GM12874 (cell line): ENCODE data around the gene RAMP3.
A peak's percentile ranks its signal among the peaks of the same experiment; 100 is the strongest.

ENCODE experiments used
- TF ChIP-seq, protein P1 (sequence below): IDR thresholded peaks from 2 replicates; pipeline ENCODE4 v1.5.1; 2011; ENCODE audit warnings: low read depth, mild to moderate bottlenecking, control low read depth, low read length, moderate library complexity; ENCODE audit not compliant: insufficient read depth

RAMP3 gene

DNA sequence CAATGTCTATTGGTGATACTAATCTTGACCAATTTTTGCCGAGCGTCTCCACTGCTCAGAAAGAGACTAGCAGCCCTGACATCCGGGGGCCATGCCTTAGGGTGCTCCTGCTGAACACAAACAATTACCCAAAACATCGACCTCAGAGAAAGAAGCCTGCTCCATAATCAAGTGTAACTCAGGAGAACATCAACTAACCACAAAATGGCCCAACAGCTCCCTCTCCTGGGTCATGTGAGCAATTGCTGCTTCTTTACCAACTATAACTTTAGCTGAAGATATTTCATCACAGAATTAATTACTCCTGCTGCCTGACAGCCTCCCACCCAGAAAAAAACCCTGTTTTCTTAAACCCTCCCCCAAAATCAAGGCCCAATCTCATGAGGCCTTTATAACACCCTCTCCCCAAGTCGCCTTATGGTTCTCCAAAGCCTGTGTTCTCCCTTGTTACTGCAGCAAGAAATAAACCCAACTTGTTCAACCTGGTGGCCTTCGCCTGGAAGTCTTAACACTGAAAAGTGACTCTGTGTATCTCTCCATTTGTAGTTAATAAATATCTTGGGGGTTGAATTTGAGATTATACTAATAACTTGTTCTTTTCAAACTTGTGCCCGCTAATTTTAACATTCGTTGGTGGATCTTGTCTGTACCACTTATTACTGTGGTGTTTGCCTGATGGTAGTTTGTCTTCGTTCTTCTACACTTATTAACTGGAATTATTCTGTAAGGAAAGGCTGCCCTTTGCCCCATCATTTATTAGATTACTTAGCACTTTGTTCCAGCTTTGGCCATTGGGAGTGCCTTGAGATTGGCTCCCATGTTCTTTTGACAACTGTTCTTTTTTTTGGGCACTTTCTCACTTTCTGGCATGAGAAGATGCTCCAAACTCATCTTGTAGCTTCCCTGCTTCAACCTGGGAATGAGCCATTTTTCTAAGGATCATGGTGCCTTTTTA is 21.2 kb upstream of the RAMP3 start:
- TF ChIP-seq, protein P1, sequence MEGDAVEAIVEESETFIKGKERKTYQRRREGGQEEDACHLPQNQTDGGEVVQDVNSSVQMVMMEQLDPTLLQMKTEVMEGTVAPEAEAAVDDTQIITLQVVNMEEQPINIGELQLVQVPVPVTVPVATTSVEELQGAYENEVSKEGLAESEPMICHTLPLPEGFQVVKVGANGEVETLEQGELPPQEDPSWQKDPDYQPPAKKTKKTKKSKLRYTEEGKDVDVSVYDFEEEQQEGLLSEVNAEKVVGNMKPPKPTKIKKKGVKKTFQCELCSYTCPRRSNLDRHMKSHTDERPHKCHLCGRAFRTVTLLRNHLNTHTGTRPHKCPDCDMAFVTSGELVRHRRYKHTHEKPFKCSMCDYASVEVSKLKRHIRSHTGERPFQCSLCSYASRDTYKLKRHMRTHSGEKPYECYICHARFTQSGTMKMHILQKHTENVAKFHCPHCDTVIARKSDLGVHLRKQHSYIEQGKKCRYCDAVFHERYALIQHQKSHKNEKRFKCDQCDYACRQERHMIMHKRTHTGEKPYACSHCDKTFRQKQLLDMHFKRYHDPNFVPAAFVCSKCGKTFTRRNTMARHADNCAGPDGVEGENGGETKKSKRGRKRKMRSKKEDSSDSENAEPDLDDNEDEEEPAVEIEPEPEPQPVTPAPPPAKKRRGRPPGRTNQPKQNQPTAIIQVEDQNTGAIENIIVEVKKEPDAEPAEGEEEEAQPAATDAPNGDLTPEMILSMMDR = peak; percentile 77

DNA sequence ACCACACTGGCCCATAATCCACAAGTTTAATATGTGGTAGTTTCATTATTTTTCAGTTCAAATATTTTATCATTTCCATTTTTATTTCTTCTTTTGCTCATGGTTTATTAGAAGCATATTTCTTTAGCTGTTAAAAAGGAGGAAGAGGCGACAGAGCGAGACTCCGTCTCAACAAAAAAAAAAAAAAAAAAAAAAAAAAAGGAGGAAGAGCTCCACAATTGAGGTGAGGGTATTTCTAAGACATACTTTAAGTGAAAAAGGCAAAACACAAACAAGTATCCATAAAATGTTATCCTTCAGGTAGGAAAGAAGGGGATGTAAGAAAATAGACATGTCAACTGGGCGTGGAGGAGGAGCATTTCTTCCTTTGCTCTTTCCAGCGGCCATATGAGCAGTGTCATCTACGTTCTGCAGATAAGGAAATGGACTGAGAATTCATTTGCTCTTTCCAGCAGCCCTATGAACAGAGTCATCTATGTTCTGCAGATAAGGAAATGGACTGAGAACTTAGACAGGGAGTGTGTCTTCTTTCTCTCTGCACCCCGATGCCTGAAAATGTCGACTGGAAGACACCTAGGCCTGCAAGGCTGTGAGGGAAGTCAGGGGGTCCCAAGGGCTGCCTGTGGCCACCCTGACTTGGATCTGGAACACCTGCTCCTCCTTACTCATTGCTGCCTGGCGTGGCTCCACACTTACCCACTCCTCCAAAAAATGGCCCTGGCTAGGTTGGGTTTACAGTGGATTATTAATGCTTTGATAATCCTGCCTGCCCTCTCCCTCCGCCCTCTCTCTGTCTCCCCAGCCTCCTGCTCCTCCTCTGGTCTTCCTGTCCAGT is 18.9 kb upstream of the RAMP3 start:
- TF ChIP-seq, protein P1 = no peak

DNA sequence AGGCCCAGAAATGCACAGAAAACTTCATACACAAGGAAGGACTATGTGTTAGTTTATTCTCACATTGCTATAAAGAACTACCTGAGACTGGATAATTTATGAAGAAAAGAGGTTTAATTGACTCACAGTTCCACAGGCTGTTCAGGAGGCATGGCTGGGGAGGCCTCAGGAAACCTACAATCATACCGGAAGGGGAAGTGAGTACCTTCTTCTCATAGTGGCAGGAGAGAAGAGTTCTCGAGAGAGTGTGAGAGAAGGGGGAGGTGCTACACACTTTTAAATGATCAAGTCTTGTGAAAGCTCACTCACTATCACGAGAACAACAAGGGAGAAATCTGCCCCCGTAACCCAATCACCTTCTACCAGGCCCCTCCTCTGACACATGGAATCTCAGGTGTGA is 16.8 kb upstream of the RAMP3 start:
- TF ChIP-seq, protein P1 = no peak

DNA sequence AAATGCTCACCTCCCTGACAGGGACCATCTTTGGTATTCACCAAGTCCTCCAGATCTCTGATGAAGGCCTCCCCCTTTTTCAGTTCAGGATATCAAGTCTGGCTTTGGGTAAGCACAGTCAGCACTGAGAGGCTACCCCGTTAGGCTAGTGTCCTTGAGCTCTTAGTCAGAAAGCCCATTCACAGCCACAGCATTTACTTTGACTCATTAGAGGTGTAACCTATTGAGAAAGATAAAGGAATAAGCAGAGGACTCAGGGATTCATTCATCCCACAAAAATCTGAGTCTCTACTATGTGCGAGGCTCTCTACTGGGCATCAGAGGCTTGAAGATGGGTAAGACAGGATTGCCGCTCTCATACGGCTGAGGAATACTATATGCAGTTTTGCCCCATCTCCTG is 14.0 kb upstream of the RAMP3 start:
- TF ChIP-seq, protein P1 = no peak

DNA sequence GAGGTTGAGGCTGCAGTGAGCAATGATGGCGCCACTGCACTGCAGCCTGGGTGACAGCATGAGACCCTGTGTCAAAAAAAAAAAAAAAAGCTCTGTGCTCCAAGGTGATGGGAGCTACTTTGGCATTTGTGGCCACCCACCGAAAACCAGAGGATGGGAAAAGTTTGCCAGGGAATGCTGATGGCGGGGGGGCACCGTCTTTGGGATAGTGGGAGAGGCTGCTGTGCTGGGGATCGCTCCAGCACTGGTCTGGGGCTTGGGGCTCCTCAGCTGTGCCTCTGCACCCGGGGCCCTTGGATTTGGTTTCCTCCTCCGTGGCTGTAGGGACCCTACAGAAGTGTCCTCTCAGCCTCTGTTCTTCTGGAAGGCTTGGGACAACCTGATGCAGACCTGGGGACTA is 11.7 kb upstream of the RAMP3 start:
- TF ChIP-seq, protein P1 = no peak

DNA sequence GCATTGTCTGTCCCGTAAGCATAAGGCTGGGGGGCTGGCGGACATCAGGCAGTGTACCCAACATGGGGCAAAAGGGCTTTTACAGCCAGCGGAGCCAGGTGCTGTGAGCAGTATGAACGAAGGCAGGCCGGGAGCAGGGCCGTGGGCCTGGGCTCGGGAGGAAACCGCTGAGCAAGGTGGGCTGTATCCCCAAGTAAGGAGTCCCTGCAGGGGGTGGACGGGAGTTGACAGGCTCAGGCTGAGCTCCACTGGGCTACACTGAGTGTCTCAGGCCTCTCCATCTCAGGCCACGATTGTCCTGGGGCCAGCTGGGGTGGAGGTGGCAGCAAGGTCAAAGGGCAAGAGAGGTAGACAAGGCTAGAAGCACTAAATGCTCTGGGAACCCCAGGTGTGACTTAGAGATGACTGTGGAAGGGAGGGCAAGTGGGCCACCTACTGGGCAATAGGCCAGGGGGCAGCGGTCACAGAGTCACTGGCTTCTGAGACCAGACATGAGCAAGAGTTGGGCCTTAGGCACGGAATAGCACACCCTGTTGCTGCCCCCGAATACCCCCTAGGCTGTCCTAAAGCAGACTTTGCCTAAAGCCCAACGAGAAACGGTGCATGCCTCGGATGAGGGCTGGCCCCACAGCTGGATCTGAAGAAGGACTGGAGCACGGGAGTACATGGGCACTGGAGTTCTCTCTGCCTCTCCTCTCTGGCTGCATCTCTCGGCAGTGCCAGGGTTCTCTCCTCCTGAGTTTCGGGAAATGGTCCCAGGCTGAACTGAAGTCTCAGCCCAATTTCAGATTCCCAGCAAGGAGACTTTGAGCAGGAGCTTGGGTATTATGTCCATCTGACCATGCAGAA is 10.8 kb upstream of the RAMP3 start:
- TF ChIP-seq, protein P1 = 0 out of 2 replicates have a peak, but pooled peaks have one; percentile 16
